Kidney (tissue), 14 donors: Measurements from ENCODE around the gene ARHGEF38. TPM values are rescaled to one million over a fixed set of nuclear protein-coding genes. Genes with fewer than 3 reads are reported as not detected.

ENCODE experiments used
- DNase-seq, 5 donors: peaks; one replicate each; pipeline ENCODE4 v3.0.0-alpha.2; 2013 to 2020
- FAIRE-seq: peaks from 2 replicates; lab custom pipeline; 2012; peaks lifted over from hg19 to GRCh38; lab: Jason Lieb, UNC
- H3K27ac ChIP-seq, 2 donors: one replicate each; pipeline ENCODE4 v1.7.0; 2013; ENCODE audit warnings: low read depth in 2 of 2, low read length in 2 of 2, inconsistent platforms in 1 of 2
- H3K27me3 ChIP-seq: one replicate; pipeline ENCODE4 v1.7.1; 2013; ENCODE audit warnings: low read length, inconsistent platforms; ENCODE audit not compliant: control insufficient read depth, insufficient read depth
- H3K36me3 ChIP-seq, 3 donors: one replicate each; pipeline versions ENCODE4 v1.7.0 to v1.7.1; 2013; ENCODE audit warnings: low read length in 3 of 3, control low read depth in 1 of 3, inconsistent platforms in 1 of 3; ENCODE audit not compliant: insufficient read depth in 3 of 3, control insufficient read depth in 2 of 3
- H3K4me1 ChIP-seq, 3 donors: one replicate each; pipeline versions ENCODE4 v1.7.0 to v1.7.1; 2013; ENCODE audit warnings: low read length in 3 of 3, inconsistent platforms in 1 of 3, low read depth in 1 of 3; ENCODE audit not compliant: control insufficient read depth in 2 of 3, insufficient read depth in 2 of 3
- H3K4me3 ChIP-seq, 3 donors: one replicate each; pipeline versions ENCODE4 v1.7.0 to v1.8.1; 2013; ENCODE audit warnings: low read length in 3 of 3, control low read depth in 1 of 3, inconsistent platforms in 1 of 3
- H3K9ac ChIP-seq, 3 donors: one replicate each; pipeline versions ENCODE4 v1.7.0 to v1.7.1; 2013; ENCODE audit warnings: low read length in 3 of 3, control low read depth in 1 of 3, inconsistent platforms in 1 of 3
- H3K9me3 ChIP-seq, 3 donors: one replicate each; pipeline versions ENCODE4 v1.7.0 to v1.7.1; 2013; ENCODE audit warnings: low read length in 3 of 3, control low read depth in 1 of 3, inconsistent platforms in 1 of 3; ENCODE audit not compliant: control insufficient read depth in 2 of 3, insufficient read depth in 1 of 3
- intact Hi-C: fragments of 100-400 bp; cut with DNase I; formaldehyde crosslinking; loops from one replicate; pipeline ENCODE4 v1.11.1; 2022
- polyA plus RNA-seq: library from polyadenylated mRNA; stranded (reverse); fragments of 350-450 nt; fragmentation: Illumina TruSeq; extraction: RNeasy Lipid Tissue Mini Kit (QIAGEN cat#74804); gene quantifications from one replicate; pipeline ENCODE4 v1.2.3, GENCODE V29; 2014; ENCODE audit warnings: low read depth, low replicate concordance; ENCODE audit not compliant: insufficient read depth
- total RNA-seq: library from RNA; stranded (reverse); fragmentation: NEBNext Ultra II Directional; extraction: Animal tissue kit (Norgen Biotek cat#: 25700); gene quantifications from one replicate; pipeline ENCODE4 v1.2.1, GENCODE V29; 2021
- TF ChIP-seq, protein P1 (sequence below): IDR thresholded peaks from 3 replicates; pipeline ENCODE4 v1.5.1; 2012; ENCODE audit warnings: mild to moderate bottlenecking, moderate library complexity, borderline replicate concordance; ENCODE audit not compliant: insufficient read depth; ENCODE audit errors: extremely low read depth
- donor health status: control.
- donor health status: control.
- donor health status: control.
- donor health status: control.
- donor health status: control.
- donor health status: DM: yes; HTN: yes; CAD: no.
- donor health status: Normal renal cell carcinoma (clear cell type).

The ARHGEF38 gene
- total and polyA plus RNA-seq, 2 donors from 2014 or later = 1.5 to 41.1 TPM

GRCh38 chr4:105698607-105699006, 146.2 kb downstream of the ARHGEF38 start:
- no peak for FAIRE-seq
- Histone ChIP-seq H3K36me3 (peaks cover 0 to 10% (median 4%) of the 10 kb centered on the region in 3 donors), H3K9ac (no peak overlapping the region), H3K4me3 (no peak overlapping the region), H3K4me1 (no peaks in the 10 kb centered on the region), H3K9me3 (no peaks in the 10 kb centered on the region), H3K27me3 (no peaks in the 10 kb centered on the region), H3K27ac (no peak overlapping the region)
- no peak for DNase-seq
- intact Hi-C loops = no loop called here
- TF ChIP-seq, protein P1, sequence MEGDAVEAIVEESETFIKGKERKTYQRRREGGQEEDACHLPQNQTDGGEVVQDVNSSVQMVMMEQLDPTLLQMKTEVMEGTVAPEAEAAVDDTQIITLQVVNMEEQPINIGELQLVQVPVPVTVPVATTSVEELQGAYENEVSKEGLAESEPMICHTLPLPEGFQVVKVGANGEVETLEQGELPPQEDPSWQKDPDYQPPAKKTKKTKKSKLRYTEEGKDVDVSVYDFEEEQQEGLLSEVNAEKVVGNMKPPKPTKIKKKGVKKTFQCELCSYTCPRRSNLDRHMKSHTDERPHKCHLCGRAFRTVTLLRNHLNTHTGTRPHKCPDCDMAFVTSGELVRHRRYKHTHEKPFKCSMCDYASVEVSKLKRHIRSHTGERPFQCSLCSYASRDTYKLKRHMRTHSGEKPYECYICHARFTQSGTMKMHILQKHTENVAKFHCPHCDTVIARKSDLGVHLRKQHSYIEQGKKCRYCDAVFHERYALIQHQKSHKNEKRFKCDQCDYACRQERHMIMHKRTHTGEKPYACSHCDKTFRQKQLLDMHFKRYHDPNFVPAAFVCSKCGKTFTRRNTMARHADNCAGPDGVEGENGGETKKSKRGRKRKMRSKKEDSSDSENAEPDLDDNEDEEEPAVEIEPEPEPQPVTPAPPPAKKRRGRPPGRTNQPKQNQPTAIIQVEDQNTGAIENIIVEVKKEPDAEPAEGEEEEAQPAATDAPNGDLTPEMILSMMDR = no peak

DNA sequence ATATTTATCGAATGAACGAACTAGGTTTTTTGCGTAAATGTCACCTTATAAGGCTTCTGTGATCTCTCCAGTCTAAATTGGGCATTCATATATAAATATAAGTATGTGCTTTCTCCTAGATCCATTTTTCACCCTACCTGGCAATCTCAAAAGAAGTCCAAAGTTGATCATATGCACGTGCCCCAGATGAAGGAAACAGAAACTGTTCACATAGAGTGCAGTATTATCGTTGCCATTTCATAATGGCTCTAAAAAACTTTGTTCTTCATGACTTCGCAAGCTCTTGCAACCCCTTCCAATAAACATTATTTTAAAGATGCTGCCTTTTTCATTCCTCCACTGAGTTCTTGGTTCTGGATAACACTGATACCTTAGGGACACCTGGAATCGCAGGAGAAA, 155.4 kb downstream of the ARHGEF38 start:
- Histone ChIP-seq H3K27ac (peak overlapping the region in 1 of 2 donors; percentile 83), H3K4me3 (peak overlapping the region; percentile 90 to 97 (median 94)), H3K9me3 (no peaks in the 10 kb centered on the region), H3K36me3 (peaks cover 0 to 4% (median 0%) of the 10 kb centered on the region in 3 donors), H3K9ac (peak overlapping the region; percentile 88 to 90 (median 90)), H3K4me1 (peaks cover 0 to 12% (median 7%) of the 10 kb centered on the region in 3 donors), H3K27me3 (no peaks in the 10 kb centered on the region)
- FAIRE-seq (no peak), DNase-seq (no peak)
- intact Hi-C loops = no loop called here
- TF ChIP-seq, protein P1 = no peak

DNA sequence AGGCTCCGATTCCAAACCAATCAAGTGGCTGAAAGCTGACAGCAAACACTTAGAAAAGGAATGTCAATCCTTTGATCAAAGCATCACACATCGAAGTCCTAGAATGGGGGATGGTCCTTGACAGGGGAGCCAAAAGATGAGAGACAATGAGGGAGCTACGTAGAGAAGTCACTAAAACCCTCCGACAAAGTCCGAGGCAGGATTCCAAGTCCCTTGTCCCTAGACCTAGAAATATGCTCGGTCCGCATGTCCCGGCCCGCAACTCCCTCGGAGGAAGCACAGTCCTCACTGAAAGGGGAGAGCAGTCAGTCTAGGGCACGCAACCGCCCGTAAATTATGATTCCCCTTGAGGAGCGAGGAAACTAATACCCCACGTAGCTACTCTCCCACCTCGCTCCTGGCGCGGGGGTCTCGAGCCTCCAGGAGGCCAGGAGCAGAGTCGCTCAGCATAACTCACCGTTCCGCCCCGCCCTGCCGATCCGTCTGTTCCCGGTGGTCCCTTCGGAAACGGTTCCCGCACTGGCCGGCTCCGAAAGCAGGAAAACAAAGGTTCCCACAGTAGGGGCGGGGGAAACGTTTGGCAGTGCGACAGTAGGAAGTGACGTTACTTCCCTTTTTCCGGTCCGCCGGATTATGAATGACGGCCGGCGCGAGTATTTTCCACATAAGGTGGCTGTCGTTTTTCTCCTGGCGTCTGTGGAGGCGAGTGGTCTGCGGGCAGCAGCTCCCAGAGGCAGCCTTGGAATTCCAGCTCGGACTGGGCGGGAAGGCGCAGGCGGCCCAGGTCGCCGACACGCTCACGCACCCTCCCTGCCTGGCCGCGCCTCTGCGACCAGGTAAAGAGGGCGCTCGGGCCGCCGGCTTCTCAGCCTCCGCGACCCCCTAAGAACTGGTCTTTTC, 156.0 kb downstream of the ARHGEF38 start, which contains the start of the genes GSTCD and INTS12:
Gene GSTCD (plus strand): TSS at position 604 of the 900 bp plus-strand sequence. CDS start 8,830 bp downstream, outside the sequence.
Gene INTS12 (minus strand): TSS at position 509 of the 900 bp plus-strand sequence. CDS start 8,684 bp downstream, outside the sequence.
- peak; percentile 88 for FAIRE-seq
- Histone ChIP-seq H3K9ac (peak within 1 kb of the TSS; percentile 88 to 90 (median 90)), H3K27me3 (no peaks in the 10 kb centered on the region), H3K36me3 (peaks cover 0 to 4% (median 0%) of the 10 kb centered on the region in 3 donors), H3K4me3 (peak within 1 kb of the TSS; percentile 90 to 97 (median 94)), H3K9me3 (no peaks in the 10 kb centered on the region), H3K27ac (peak within 1 kb of the TSS; percentile 83 to 91), H3K4me1 (peaks cover 0 to 12% (median 7%) of the 10 kb centered on the region in 3 donors)
- peak; percentile 95 to 97 (median 96) for DNase-seq
- TF ChIP-seq, protein P1 = no peak
- intact Hi-C loops = no loop called here
